NCI-H446 (cell line): ENCODE measurements around the gene POP5.
A peak's percentile ranks its signal among the peaks of the same experiment; 100 is the strongest.
"Not testable (repeated sequence)": the region's sequence is repeated elsewhere in the genome, so short reads cannot be mapped to it uniquely, and the experiment has no call there.

Experiments used
- DNase-seq, 2 experiments: peaks; one replicate each; lab custom pipeline; 2025; lab: John Stamatoyannopoulos, UW

The POP5 gene

GRCh38 chr12:120536064-120536791 lies 45.0 kb downstream of the POP5 start:
- no peak for DNase-seq

DNA sequence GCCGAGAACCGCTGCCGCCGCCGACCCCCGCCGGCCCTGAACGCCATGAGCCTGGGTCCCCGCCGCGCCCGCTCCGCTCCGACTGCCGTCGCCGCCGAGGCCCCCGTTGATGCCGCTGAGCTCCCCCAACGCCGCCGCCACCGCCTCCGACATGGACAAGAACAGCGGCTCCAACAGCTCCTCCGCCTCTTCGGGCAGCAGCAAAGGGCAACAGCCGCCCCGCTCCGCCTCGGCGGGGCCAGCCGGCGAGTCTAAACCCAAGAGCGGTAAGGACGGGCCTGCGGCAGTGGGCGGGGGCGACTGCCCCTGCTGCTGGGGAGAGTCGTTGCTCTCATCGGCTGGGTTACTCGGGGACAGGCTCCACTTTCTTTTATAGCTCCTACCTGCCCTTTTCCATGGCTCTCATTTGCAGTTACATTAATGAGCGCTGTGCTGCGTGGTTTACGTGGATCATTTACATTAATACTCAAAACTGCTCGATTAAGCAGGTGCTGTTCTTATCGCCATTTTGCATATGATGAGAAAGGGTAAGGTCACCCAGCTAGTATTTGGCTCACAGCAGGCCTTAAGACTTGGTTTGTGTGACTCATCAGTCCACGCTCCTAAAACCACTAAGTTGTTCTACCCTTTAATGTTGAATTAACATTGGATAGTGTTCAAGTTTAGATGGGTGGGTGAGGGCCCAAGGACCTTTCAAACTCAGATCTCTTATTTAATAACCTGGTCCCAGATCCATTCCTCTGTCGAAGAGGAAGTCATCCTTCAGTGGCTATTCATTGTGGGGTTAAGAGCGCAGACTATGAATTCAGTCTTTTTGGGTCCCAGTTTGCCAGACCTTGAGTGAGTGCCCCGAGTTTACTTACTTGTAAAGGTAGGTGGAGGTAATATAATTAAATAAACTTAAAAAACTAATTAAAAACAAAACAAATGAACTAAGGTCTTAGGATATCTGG lies 46.2 kb downstream of the POP5 start:
- DNase-seq, result no peak

DNA sequence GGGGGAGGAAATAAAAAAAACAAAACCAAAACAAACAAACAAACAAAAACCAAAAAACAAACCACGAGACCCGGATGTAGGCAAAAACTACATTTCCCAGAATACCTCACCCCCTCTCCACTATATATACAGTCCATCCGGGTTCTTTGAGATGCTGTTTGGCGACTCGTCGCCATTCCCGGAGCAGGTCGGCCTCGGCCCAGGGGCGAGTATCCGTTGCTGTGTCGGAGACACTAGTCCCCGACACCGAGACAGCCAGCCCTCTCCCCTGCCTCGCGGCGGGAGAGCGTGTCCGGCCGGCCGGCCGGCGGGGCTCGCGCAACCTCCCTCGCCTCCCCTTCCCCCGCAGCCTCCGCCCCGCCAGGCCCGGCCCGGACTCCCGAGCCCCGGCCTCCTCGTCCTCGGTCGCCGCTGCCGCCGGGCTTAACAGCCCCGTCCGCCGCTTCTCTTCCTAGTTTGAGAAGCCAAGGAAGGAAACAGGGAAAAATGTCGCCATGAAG lies 46.9 kb downstream of the POP5 start, which contains the start of gene RNF10:
RNF10 (plus strand) TSS at position 154 of the 500 bp plus-strand sequence. CDS start 456 bp downstream, outside the sequence.
- peak; percentile 80 to 92 for DNase-seq

GRCh38 chr12:120532701-120533238 lies 48.4 kb downstream of the POP5 start:
- DNase-seq, result no peak

DNA sequence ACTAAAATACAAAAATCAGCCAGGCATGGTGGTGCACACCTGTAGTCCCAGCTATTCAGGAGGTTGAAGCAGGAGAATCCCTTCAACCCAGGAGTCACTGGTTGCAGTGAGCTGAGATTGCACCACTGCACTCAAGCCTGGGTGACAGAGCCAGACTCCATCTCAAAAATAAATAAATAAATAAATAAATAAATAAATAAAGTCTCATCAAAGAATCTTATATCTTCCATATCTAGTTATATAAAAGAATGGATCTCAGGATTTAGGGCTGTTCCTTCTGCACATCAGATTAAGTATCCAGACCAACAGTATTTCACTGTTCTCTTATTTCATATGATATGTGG lies 50.8 kb downstream of the POP5 start:
- DNase-seq, result not testable (repeated sequence)

GRCh38 chr12:120529641-120530417 lies 51.4 kb downstream of the POP5 start:
- no peak for DNase-seq

- DNase-seq, result peak; percentile 57 to 83
Observed at GRCh38 chr12:120528861-120529525, 52.2 kb downstream of the POP5 start, which contains the start of gene COQ5. TSS of gene COQ5 (minus strand) at chr12:120529158. CDS start at chr12:120529141, 17 bp downstream.
